Panc1 (cell line): ENCODE data around the gene RBM4. TPM values are rescaled to one million over a fixed set of nuclear protein-coding genes. Genes with fewer than 3 reads are reported as not detected.

Experiments
- ATAC-seq: fragments of 200-7000 bp; cut with Tn5 transposase; 2 replicates; pipeline ENCODE4 v1.9.1; 2020; ENCODE audit warnings: mild to moderate bottlenecking, moderate library complexity
- BruUV-seq: library from RNA; stranded (reverse); fragments of 400-500 nt; replicated peaks from 2 replicates; lab custom pipeline; 2021; lab: Mats Ljungman, UMichigan
- CTCF ChIA-PET: fragments of 300-600 bp; sonication (Branson Sonifier 250); formaldehyde crosslinking; loops from one replicate; lab custom pipeline; 2022; ENCODE audit warnings: antibody characterized with exemption; lab: Charles Lee
- POLR2A ChIA-PET: fragments of 300-600 bp; sonication (Branson Sonifier 250); formaldehyde crosslinking; loops from one replicate; lab custom pipeline; 2022; ENCODE audit warnings: antibody characterized with exemption; lab: Charles Lee
- DNase-seq: peaks from one replicate; pipeline ENCODE4 v3.0.0-alpha.2; 2010; ENCODE audit warnings: low read depth, low spot score
- H3K27ac ChIP-seq: 2 replicates; pipeline ENCODE4 v1.5.1; 2011; ENCODE audit warnings: mild to moderate bottlenecking, low read length, inconsistent platforms
- H3K27me3 ChIP-seq: fragments of 200-500 bp; sonication (Bioruptor generic); 2 replicates; pipeline ENCODE4 v1.6.0; 2014; ENCODE audit warnings: low read length, inconsistent platforms; ENCODE audit not compliant: control insufficient read depth, insufficient read depth
- H3K36me3 ChIP-seq: fragments of 200-500 bp; sonication (Bioruptor generic); 2 replicates; pipeline ENCODE4 v1.5.1; 2014; ENCODE audit warnings: inconsistent platforms, mild to moderate bottlenecking, low read length, moderate library complexity; ENCODE audit not compliant: control insufficient read depth, insufficient read depth
- H3K4me1 ChIP-seq: 2 replicates; pipeline ENCODE4 v1.5.1; 2011; ENCODE audit warnings: inconsistent platforms, mild to moderate bottlenecking, low read length, moderate library complexity; ENCODE audit not compliant: control insufficient read depth, insufficient read depth
- H3K4me3 ChIP-seq, 2 experiments: 2 replicates each; pipeline ENCODE4 v1.5.1; 2011 to 2012; ENCODE audit warnings: low read depth in 2 of 2, low read length in 2 of 2, mild to moderate bottlenecking in 2 of 2, inconsistent platforms in 1 of 2, moderate library complexity in 1 of 2
- H3K9me3 ChIP-seq: fragments of 200-500 bp; sonication (Bioruptor generic); 2 replicates; pipeline ENCODE4 v1.5.1; 2014; ENCODE audit warnings: low read depth, mild to moderate bottlenecking, inconsistent platforms, low read length, moderate library complexity; ENCODE audit not compliant: control insufficient read depth, insufficient read depth
- CTCF ChIP-seq: fragments of 450-650 bp; IDR thresholded peaks from 2 replicates; pipeline ENCODE4 v1.5.1; 2017; ENCODE audit warnings: mild to moderate bottlenecking
- POLR2AphosphoS5 ChIP-seq: IDR thresholded peaks from 2 replicates; pipeline ENCODE4 v1.6.1; 2012; ENCODE audit warnings: mild to moderate bottlenecking, low read depth, low read length, moderate library complexity
- REST ChIP-seq, 2 experiments: IDR thresholded peaks; 2 replicates each; pipeline ENCODE4 v1.6.1; 2011 to 2012; ENCODE audit warnings: low read depth in 2 of 2, control low read depth in 1 of 2, low read length in 1 of 2, mild to moderate bottlenecking in 1 of 2, moderate library complexity in 1 of 2; ENCODE audit not compliant: insufficient read depth in 1 of 2
- SIN3A ChIP-seq: IDR thresholded peaks from 2 replicates; pipeline ENCODE4 v1.6.1; 2012; ENCODE audit warnings: low read depth, mild to moderate bottlenecking, low read length, moderate library complexity, borderline replicate concordance; ENCODE audit not compliant: insufficient read depth
- TCF7L2 ChIP-seq: IDR thresholded peaks from 2 replicates; pipeline ENCODE4 v1.6.1; 2011; ENCODE audit warnings: mild to moderate bottlenecking, low read depth, low read length, inconsistent platforms
- in situ Hi-C: cut with HindIII; loops from 2 replicates; pipeline ENCODE4 v1.10.0; 2016; ENCODE audit warnings: low sequenced_read_pairs, low pct_unique_long_range_greater_than_20kb
- intact Hi-C: fragments of 100-400 bp; cut with micrococcal nuclease; formaldehyde crosslinking; loops from one replicate; pipeline ENCODE4 v1.10.0; 2022; ENCODE audit not compliant: unreplicated experiment
- total RNA-seq: library from RNA; stranded (reverse); gene quantifications from one replicate; pipeline ENCODE4 v1.2.1, GENCODE V29; 2021; ENCODE audit not compliant: unreplicated experiment

Gene RBM4
- total RNA-seq, 1 experiment from 2014 or later = 195 TPM

DNA sequence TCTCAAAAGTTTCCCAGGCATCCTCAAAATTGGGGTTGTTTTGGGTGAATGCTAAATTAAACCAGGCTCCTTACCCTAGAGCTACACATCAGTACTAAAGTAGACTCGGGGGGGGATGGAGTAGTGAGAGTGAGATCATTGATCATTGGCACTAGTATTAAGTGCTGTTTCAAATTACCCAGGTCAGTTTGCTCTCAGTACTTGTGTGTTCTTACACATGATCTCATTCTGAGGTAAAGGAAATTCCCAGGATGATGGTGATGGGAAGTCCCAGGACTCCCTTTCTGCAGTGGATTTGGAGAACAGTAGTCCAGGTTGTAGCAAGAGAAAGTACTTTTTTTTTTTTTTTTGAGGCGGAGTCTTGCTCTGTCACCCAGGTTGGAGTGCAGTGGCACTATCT lies 12.5 kb downstream of the RBM4 start:
- TF ChIP-seq TCF7L2 = no peak
- TF ChIP-seq POLR2AphosphoS5 = peak; percentile 47; the same call in 1 of the 2 replicates
- TF ChIP-seq SIN3A = no peak
- in situ Hi-C loops = no loop called here
- H3K9me3 ChIP-seq = no peaks in the 10 kb centered on the region
- POLR2A ChIA-PET = no interaction called here
- H3K4me1 ChIP-seq = no peaks in the 10 kb centered on the region
- CTCF ChIA-PET = no interaction called here
- H3K27me3 ChIP-seq = no peaks in the 10 kb centered on the region
- intact Hi-C loops = no loop called here
- H3K36me3 ChIP-seq = peaks cover 23% of the 10 kb centered on the region
- H3K27ac ChIP-seq = no peak overlapping the region
- no peak overlapping the region for H3K4me3 ChIP-seq
- BruUV-seq = no TSS peak
- DNase-seq (no peak), ATAC-seq (peak; percentile 33)

- H3K4me3 ChIP-seq = no peak overlapping the region
- ChIA-PET CTCF (no interaction called here), POLR2A (interaction anchor here (0.6 kb wide), 1 partner anchor 147 kb away, joined by 3 read pairs; no protein-coding TSS in a partner anchor)
- DNase-seq (no peak), ATAC-seq (peak; percentile 39)
- in situ Hi-C loops = no loop called here
- TSS peak; percentile 23 for BruUV-seq
- no peaks in the 10 kb centered on the region for H3K9me3 ChIP-seq
- no peaks in the 10 kb centered on the region for H3K4me1 ChIP-seq
- H3K36me3 ChIP-seq = peaks cover 10% of the 10 kb centered on the region
- TF ChIP-seq CTCF = no peak
- no peak for TF ChIP-seq SIN3A
- no peak for TF ChIP-seq TCF7L2
- no peak for TF ChIP-seq REST (IDR thresholded peaks at IDR 0.05; ENCODE audit: insufficient read depth in 1 of 2, low read depth in 2 of 2, low read length in 1 of 2)
- TF ChIP-seq POLR2AphosphoS5 = no peak; the same call in 1 of the 2 replicates
- H3K27me3 ChIP-seq = no peaks in the 10 kb centered on the region
- intact Hi-C loops = no loop called here
- H3K27ac ChIP-seq = no peak overlapping the region
Measured at GRCh38 chr11:66652651-66653050, 14.1 kb downstream of the RBM4 start.

DNA sequence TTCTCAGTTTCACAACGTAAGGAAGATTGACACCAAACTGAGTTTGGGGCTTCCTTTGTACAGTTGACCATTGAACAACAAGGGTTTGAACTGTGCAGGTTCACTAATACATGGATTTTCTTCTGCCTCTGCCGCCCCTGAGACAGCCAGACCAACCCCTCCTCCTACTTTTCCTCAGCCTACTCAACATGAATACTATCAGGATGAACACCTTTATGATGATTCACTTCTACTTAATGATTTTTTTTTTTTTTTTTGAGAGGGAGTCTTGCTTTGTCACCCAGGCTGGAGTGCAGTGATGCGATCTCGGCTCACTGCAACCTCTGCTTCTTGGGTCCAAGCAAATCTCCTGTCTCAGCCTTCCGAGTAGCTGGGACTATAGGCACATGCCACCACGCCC lies 14.6 kb downstream of the RBM4 start:
- DNase-seq (no peak), ATAC-seq (peak; percentile 8; the same call in 1 of the 2 replicates)
- intact Hi-C loops = no loop called here
- peaks cover 9% of the 10 kb centered on the region; the same call in 1 of the 2 replicates for H3K36me3 ChIP-seq
- no peak for TF ChIP-seq REST (IDR thresholded peaks at IDR 0.05; ENCODE audit: insufficient read depth in 1 of 2, low read depth in 2 of 2, low read length in 1 of 2)
- TF ChIP-seq POLR2AphosphoS5 = no peak; the same call in 1 of the 2 replicates
- TF ChIP-seq CTCF = no peak
- H3K9me3 ChIP-seq = no peaks in the 10 kb centered on the region
- H3K4me1 ChIP-seq = no peaks in the 10 kb centered on the region
- no TSS peak for BruUV-seq
- H3K4me3 ChIP-seq = no peak overlapping the region
- CTCF ChIA-PET = no interaction called here
- H3K27me3 ChIP-seq = no peaks in the 10 kb centered on the region
- POLR2A ChIA-PET = interaction anchor here (0.6 to 0.8 kb wide), 3 partner anchors 10 to 146 kb away, joined by 3 to 4 read pairs (median 3); no protein-coding TSS in a partner anchor
- in situ Hi-C loops = no loop called here
- no peak overlapping the region for H3K27ac ChIP-seq
